Endothelial cell of umbilical vein (primary cell): Measurements from ENCODE around the gene HGFAC.

ENCODE experiments used
- JUN ChIP-seq: IDR thresholded peaks from 2 replicates; pipeline ENCODE4 v1.6.1; 2011; ENCODE audit warnings: borderline replicate concordance, low read depth; ENCODE audit not compliant: insufficient read length, insufficient read depth
- POLR2AphosphoS5 ChIP-seq: IDR thresholded peaks from 2 replicates; pipeline ENCODE4 v1.6.1; 2012; ENCODE audit warnings: low read depth, mild to moderate bottlenecking, control low read depth, low read length, moderate library complexity; ENCODE audit not compliant: insufficient read depth
- TF ChIP-seq, protein P1 (sequence below), 2 donors: IDR thresholded peaks; 1 replicate in 1 of 2; 2 replicates in 1 of 2; pipeline ENCODE4 v1.5.1; 2011; ENCODE audit warnings: low read length in 2 of 2, mild to moderate bottlenecking in 2 of 2, moderate library complexity in 2 of 2, control low read depth in 1 of 2, inconsistent platforms in 1 of 2, low read depth in 1 of 2; ENCODE audit not compliant: insufficient read depth in 1 of 2; ENCODE audit errors: extremely low read depth in 1 of 2

DNA sequence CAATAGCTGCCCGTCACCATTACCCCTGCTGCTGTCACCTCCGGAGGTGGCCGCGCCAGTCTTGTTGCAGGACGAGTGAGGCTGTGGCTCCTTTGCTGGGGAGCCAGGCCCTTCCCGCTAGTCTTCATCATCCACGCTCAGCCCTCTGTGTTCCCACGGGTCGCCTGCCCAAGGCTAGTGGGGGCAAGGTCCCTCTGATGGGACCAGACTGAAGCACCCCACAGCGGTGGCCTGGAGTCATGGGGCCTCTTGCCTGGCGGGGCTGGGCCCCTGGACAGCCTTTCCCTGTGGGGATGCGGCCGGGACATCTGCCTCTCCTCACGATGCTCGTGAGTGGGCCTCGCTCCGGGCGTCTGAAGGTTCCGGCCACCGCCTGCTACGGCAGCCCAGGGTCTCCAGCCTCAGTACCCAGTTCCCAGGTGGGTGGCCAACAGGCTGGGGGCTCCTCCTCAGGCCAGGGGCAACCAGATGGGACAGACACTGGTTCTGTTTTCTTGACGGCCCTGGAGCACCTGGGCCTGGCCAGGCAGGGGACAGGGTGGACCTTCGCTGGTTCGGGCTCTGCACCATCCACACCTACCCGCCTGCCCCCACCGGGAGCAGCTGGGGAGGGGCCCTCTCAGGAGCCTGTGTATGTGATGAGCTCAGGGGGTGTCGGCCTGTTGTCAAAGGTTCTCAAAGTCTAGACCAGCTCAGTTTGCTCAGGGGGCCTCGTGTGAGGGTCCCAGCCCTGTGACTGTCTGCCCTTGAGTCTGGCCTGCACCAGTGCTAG is 53.6 kb downstream of the HGFAC start:
- TF ChIP-seq, protein P1, sequence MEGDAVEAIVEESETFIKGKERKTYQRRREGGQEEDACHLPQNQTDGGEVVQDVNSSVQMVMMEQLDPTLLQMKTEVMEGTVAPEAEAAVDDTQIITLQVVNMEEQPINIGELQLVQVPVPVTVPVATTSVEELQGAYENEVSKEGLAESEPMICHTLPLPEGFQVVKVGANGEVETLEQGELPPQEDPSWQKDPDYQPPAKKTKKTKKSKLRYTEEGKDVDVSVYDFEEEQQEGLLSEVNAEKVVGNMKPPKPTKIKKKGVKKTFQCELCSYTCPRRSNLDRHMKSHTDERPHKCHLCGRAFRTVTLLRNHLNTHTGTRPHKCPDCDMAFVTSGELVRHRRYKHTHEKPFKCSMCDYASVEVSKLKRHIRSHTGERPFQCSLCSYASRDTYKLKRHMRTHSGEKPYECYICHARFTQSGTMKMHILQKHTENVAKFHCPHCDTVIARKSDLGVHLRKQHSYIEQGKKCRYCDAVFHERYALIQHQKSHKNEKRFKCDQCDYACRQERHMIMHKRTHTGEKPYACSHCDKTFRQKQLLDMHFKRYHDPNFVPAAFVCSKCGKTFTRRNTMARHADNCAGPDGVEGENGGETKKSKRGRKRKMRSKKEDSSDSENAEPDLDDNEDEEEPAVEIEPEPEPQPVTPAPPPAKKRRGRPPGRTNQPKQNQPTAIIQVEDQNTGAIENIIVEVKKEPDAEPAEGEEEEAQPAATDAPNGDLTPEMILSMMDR (IDR thresholded peaks at IDR 0.05; ENCODE audit: extremely low read depth in 1 of 2, insufficient read depth in 1 of 2, low read depth in 1 of 2, low read length in 2 of 2): no peak
- TF ChIP-seq POLR2AphosphoS5 (no peak), JUN (no peak)
